Measurements from ENCODE around the gene VSNL1. TPM values are rescaled to one million over a fixed set of nuclear protein-coding genes. Genes with fewer than 3 reads are reported as not detected.
A peak's percentile ranks its signal among the peaks of the same experiment; 100 is the strongest.

VSNL1 gene
- total RNA-seq (2022): 0.43 and 0.60 TPM in 2 replicates
- Bru-seq, nascent RNA: percentile 21 among the genes with signal in this experiment
- BruChase-seq, experiment 1, labeled RNA remaining after a 2-hour chase: percentile 19 among the genes with signal in this experiment
- percentile 18 among the genes with signal in this experiment for BruChase-seq, experiment 2, labeled RNA remaining after a 6-hour chase
- long read RNA-seq, partial matches to known transcripts: 0 of 1 reads
- long read RNA-seq, other reads (novel, unspliced or antisense): 0 of 1 reads

DNA sequence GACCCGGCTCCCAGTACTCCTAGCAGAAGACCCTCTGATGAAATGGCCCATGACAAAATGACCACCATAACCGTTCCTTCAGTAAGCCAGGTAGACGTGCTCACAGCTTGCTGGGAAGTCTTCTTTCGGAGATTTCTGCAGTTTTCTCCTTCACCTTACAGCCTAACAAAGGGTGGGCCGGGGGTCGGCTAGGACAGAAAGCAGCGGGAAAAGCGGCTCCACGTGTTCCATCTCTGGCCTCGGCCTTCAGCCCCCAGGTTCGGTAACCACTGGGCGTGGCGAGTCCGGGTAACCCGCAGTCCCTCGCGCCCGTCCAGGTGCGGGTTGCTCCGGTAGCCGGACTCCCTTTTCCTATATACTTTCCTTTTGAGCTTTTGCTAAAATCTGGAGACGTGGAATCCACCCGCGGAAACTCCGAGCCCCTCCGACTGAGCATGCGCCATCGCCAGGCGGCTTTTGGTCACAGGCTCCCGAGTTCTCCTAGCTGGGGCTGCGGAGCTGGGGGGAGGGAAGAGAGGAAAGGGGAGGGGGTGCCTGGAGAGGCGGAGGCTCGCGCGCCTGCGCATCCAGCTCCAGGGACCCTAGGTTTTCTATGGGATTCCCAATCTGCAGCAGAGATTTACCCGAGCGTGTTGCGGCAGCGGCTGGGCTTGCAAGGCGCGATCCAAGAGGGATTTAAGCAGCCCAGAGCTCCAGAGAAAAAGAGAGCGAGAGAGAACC, at the start of gene VSNL1:
Gene VSNL1 (plus strand): TSS at position 604 of the 720 bp plus-strand sequence. CDS start 51,379 bp downstream, outside the sequence.
- peak; percentile 90 to 95 for DNase-seq
- no peaks in the 10 kb centered on the region; the same call in 1 of the 2 replicates for H3K27me3 ChIP-seq (replicated peaks; ENCODE audit: control insufficient read depth, insufficient read depth, low read length)
- ChIA-PET CTCF (interaction anchor here (1.3 to 1.4 kb wide), 2 partner anchors 106 to 131 kb away, joined by 3 to 6 read pairs; no protein-coding TSS in a partner anchor), POLR2A (interaction anchor here (1.2 kb wide), 1 partner anchor 131 kb away, joined by 3 read pairs; no protein-coding TSS in a partner anchor)
- Mint-ChIP-seq H3K4me3 (ENCODE audit: unreplicated experiment) (peak within 1 kb of the TSS; percentile 71), H3K9me3 (ENCODE audit: unreplicated experiment) (no peaks in the 10 kb centered on the region), H3K4me1 (ENCODE audit: low read depth, unreplicated experiment) (peaks cover 11% of the 10 kb centered on the region), H3K36me3 (ENCODE audit: insufficient read depth, unreplicated experiment) (peaks cover 6% of the 10 kb centered on the region), H3K27ac (ENCODE audit: unreplicated experiment) (peak within 1 kb of the TSS; percentile 4), H3K27me3 (ENCODE audit: insufficient read depth, unreplicated experiment) (peaks cover 22% of the 10 kb centered on the region)
- peak in 1 of 2 experiments; percentile 12 for TF ChIP-seq CTCF (IDR thresholded peaks at IDR 0.05; ENCODE audit: insufficient read depth in 1 of 2, low read depth in 1 of 2, low read length in 1 of 2, severe bottlenecking in 1 of 2, unreplicated experiment in 1 of 2)
- no peaks in the 10 kb centered on the region for H3K9me3 ChIP-seq
- TSS peak; percentile 68 for BruUV-seq (replicated peaks)
- peaks cover 24% of the 10 kb centered on the region for H3K4me1 ChIP-seq
- intact Hi-C loops (cut with micrococcal nuclease; ENCODE audit: unreplicated experiment): loop anchor here (1.0 kb wide), 2 partner anchors 22 to 54 kb away; partner anchors contain the start of gene RAD51AP2
- peak within 1 kb of the TSS; percentile 58 for H3K4me3 ChIP-seq (ENCODE audit: low read depth, low read length)
- H3K36me3 ChIP-seq (ENCODE audit: control insufficient read depth, insufficient read depth, low read length): no peaks in the 10 kb centered on the region

DNA sequence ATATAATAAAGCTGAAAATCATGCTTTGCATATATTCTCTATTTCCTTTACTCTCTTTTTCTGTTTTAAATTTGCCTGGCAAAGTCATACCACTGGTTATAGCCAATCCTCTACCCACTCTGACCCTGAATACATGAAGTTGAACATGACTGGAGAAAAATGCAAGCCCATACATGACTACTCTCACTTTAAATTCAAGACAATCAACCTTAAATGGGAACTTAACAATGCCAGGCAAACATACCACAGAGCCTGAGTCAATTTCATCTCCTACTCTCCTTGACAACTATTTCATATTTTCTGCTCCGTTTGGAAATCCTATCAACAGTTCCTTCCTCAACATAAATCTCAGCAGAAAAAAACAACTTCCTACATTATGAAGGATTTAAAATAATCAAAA, 44.9 kb upstream of the VSNL1 start:
- no peak for DNase-seq
- H3K9me3 ChIP-seq: no peaks in the 10 kb centered on the region
- H3K4me1 ChIP-seq: no peaks in the 10 kb centered on the region
- intact Hi-C loops (cut with micrococcal nuclease; ENCODE audit: unreplicated experiment): no loop called here
- H3K36me3 ChIP-seq (ENCODE audit: control insufficient read depth, insufficient read depth, low read length): no peaks in the 10 kb centered on the region
- no peaks in the 10 kb centered on the region for H3K36me3 Mint-ChIP-seq (ENCODE audit: insufficient read depth, unreplicated experiment)
- CTCF ChIA-PET: no interaction called here
- no peak for TF ChIP-seq CTCF (IDR thresholded peaks at IDR 0.05; ENCODE audit: insufficient read depth in 1 of 2, low read depth in 1 of 2, low read length in 1 of 2, severe bottlenecking in 1 of 2, unreplicated experiment in 1 of 2)
- H3K4me3 Mint-ChIP-seq (ENCODE audit: unreplicated experiment): no peak overlapping the region
- no peak overlapping the region for H3K4me3 ChIP-seq (ENCODE audit: low read depth, low read length)
- no peak overlapping the region for H3K27ac Mint-ChIP-seq (ENCODE audit: unreplicated experiment)
- POLR2A ChIA-PET: no interaction called here
- no peaks in the 10 kb centered on the region for H3K4me1 Mint-ChIP-seq (ENCODE audit: low read depth, unreplicated experiment)
- no peaks in the 10 kb centered on the region for H3K9me3 Mint-ChIP-seq (ENCODE audit: unreplicated experiment)
- no peaks in the 10 kb centered on the region for H3K27me3 Mint-ChIP-seq (ENCODE audit: insufficient read depth, unreplicated experiment)
- no peaks in the 10 kb centered on the region for H3K27me3 ChIP-seq (replicated peaks; ENCODE audit: control insufficient read depth, insufficient read depth, low read length)
- no TSS peak for BruUV-seq (replicated peaks)

DNA sequence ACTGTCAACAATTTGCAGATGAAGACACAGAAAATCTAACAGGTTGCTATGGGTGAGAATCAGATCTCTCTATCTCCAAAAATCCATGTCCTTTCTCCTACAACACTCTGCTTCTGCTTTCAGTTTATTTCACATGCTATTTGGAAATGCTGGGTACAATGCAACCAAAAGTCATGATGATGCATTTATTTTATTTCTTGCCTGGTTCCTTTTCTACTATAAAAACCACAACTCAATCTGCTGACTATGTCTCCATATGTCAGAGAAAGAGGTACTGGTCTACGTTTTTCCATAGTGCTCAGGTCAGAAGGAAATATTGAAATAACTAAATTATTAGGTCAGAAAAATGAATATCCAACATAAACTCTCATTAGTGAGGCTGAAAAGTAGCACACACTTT, 42.8 kb upstream of the VSNL1 start:
- Histone ChIP-seq H3K4me1 (no peaks in the 10 kb centered on the region), H3K27me3 (replicated peaks; ENCODE audit: control insufficient read depth, insufficient read depth, low read length) (no peaks in the 10 kb centered on the region), H3K9me3 (no peaks in the 10 kb centered on the region), H3K36me3 (ENCODE audit: control insufficient read depth, insufficient read depth, low read length) (no peaks in the 10 kb centered on the region), H3K4me3 (ENCODE audit: low read depth, low read length) (no peak overlapping the region)
- no peak for TF ChIP-seq CTCF (IDR thresholded peaks at IDR 0.05; ENCODE audit: insufficient read depth in 1 of 2, low read depth in 1 of 2, low read length in 1 of 2, severe bottlenecking in 1 of 2, unreplicated experiment in 1 of 2)
- Mint-ChIP-seq H3K27me3 (ENCODE audit: insufficient read depth, unreplicated experiment) (no peaks in the 10 kb centered on the region), H3K4me1 (ENCODE audit: low read depth, unreplicated experiment) (no peaks in the 10 kb centered on the region), H3K4me3 (ENCODE audit: unreplicated experiment) (no peak overlapping the region), H3K9me3 (ENCODE audit: unreplicated experiment) (no peaks in the 10 kb centered on the region), H3K27ac (ENCODE audit: unreplicated experiment) (no peak overlapping the region), H3K36me3 (ENCODE audit: insufficient read depth, unreplicated experiment) (no peaks in the 10 kb centered on the region)
- ChIA-PET CTCF (no interaction called here), POLR2A (no interaction called here)
- no peak for DNase-seq
- intact Hi-C loops (cut with micrococcal nuclease; ENCODE audit: unreplicated experiment): no loop called here
- BruUV-seq (replicated peaks): no TSS peak
